ENCODE measurements around the gene PRUNE2.
"Not testable (repeated sequence)": the region's sequence is repeated elsewhere in the genome, so short reads cannot be mapped to it uniquely, and the experiment has no call there.

PRUNE2 gene

GRCh38 chr9:76866689-76867088 is 39.2 kb downstream of the PRUNE2 start:
- DNase-seq (ENCODE audit: low read depth): peak; percentile 96
- no peak overlapping the region for H3K4me3 ChIP-seq (ENCODE audit: control insufficient read depth, low read depth, low read length)
- TF ChIP-seq CTCF (conservative IDR thresholded peaks at IDR 0.05; ENCODE audit: control insufficient read depth, insufficient read depth, low read depth, low read length): no peak

- no peak overlapping the region for H3K4me3 ChIP-seq (ENCODE audit: control insufficient read depth, low read depth, low read length)
- no peak for TF ChIP-seq CTCF (conservative IDR thresholded peaks at IDR 0.05; ENCODE audit: control insufficient read depth, insufficient read depth, low read depth, low read length)
- DNase-seq (ENCODE audit: low read depth): no peak
These were observed 42.1 kb downstream of the PRUNE2 start for GRCh38 chr9:76863832-76864231.

GRCh38 chr9:76859860-76860259 is 46.1 kb downstream of the PRUNE2 start:
- TF ChIP-seq CTCF (conservative IDR thresholded peaks at IDR 0.05; ENCODE audit: control insufficient read depth, insufficient read depth, low read depth, low read length): no peak
- H3K4me3 ChIP-seq (ENCODE audit: control insufficient read depth, low read depth, low read length): no peak overlapping the region
- DNase-seq (ENCODE audit: low read depth): peak; percentile 25

- not testable (repeated sequence) for H3K4me3 ChIP-seq (ENCODE audit: control insufficient read depth, low read depth, low read length); DNase-seq (ENCODE audit: low read depth)
These were observed 47.7 kb downstream of the PRUNE2 start for GRCh38 chr9:76858248-76858647.

- no peak overlapping the region for H3K4me3 ChIP-seq (ENCODE audit: control insufficient read depth, low read depth, low read length)
- DNase-seq (ENCODE audit: low read depth): no peak
- no peak for TF ChIP-seq CTCF (conservative IDR thresholded peaks at IDR 0.05; ENCODE audit: control insufficient read depth, insufficient read depth, low read depth, low read length)
These were observed 49.9 kb downstream of the PRUNE2 start for GRCh38 chr9:76856016-76856415.

- no peak for TF ChIP-seq CTCF (conservative IDR thresholded peaks at IDR 0.05; ENCODE audit: control insufficient read depth, insufficient read depth, low read depth, low read length)
- no peak overlapping the region for H3K4me3 ChIP-seq (ENCODE audit: control insufficient read depth, low read depth, low read length)
- no peak for DNase-seq (ENCODE audit: low read depth)
These were observed 50.9 kb downstream of the PRUNE2 start for GRCh38 chr9:76855015-76855414.

GRCh38 chr9:76852026-76852425 is 53.9 kb downstream of the PRUNE2 start:
- no peak for DNase-seq (ENCODE audit: low read depth)
- TF ChIP-seq CTCF (conservative IDR thresholded peaks at IDR 0.05; ENCODE audit: control insufficient read depth, insufficient read depth, low read depth, low read length): no peak
- H3K4me3 ChIP-seq (ENCODE audit: control insufficient read depth, low read depth, low read length): no peak overlapping the region

All from fibroblast of mammary gland (primary cell).